GM21576 (cell line): Measurements from ENCODE around the gene AP1M2.

Experiments
- ATAC-seq: cut with Tn5 transposase; IDR thresholded peaks from one replicate; pipeline ENCODE4 v1.9.1; 2021; ENCODE audit warnings: mild to moderate bottlenecking, moderate library complexity; ENCODE audit not compliant: unreplicated experiment

Gene AP1M2

GRCh38 chr19:10587022-10587838 is at the start of gene AP1M2:
Gene AP1M2, minus strand, starts transcription at chr19:10587312. Its CDS starts 81 bp downstream, at chr19:10587231.
- no peak for ATAC-seq

GRCh38 chr19:10636304-10636972 is 49.3 kb upstream of the AP1M2 start:
- no peak for ATAC-seq

GRCh38 chr19:10634963-10635362 is 47.9 kb upstream of the AP1M2 start:
- ATAC-seq = no peak

GRCh38 chr19:10634430-10634829 is 47.3 kb upstream of the AP1M2 start:
- no peak for ATAC-seq

GRCh38 chr19:10631874-10632273 is 44.8 kb upstream of the AP1M2 start:
- no peak for ATAC-seq

- no peak for ATAC-seq
Observed at GRCh38 chr19:10625762-10626138, 38.6 kb upstream of the AP1M2 start.

GRCh38 chr19:10625003-10625761 is 38.1 kb upstream of the AP1M2 start, which contains the start of gene SLC44A2:
Gene SLC44A2, plus strand, starts transcription at chr19:10625553. Its CDS starts 81 bp downstream, at chr19:10625634.
- no peak for ATAC-seq

- ATAC-seq = no peak
Observed at GRCh38 chr19:10624585-10624984, 37.5 kb upstream of the AP1M2 start.

GRCh38 chr19:10621966-10622365 is 34.9 kb upstream of the AP1M2 start:
- no peak for ATAC-seq

- no peak for ATAC-seq
Observed at GRCh38 chr19:10620786-10621185, 33.7 kb upstream of the AP1M2 start.

- ATAC-seq = no peak
Observed at GRCh38 chr19:10618846-10619245, 31.7 kb upstream of the AP1M2 start.

- no peak for ATAC-seq
Observed at GRCh38 chr19:10617409-10618121, 30.5 kb upstream of the AP1M2 start.

GRCh38 chr19:10615429-10616023 is 28.4 kb upstream of the AP1M2 start:
- ATAC-seq = no peak

GRCh38 chr19:10612499-10613119 is 25.5 kb upstream of the AP1M2 start:
- ATAC-seq = no peak

GRCh38 chr19:10611907-10612306 is 24.8 kb upstream of the AP1M2 start:
- ATAC-seq = no peak

GRCh38 chr19:10604460-10604980 is 17.4 kb upstream of the AP1M2 start:
- no peak for ATAC-seq

GRCh38 chr19:10603873-10604459 is 16.9 kb upstream of the AP1M2 start:
- no peak for ATAC-seq

- peak; percentile 35 for ATAC-seq
Observed at GRCh38 chr19:10603084-10603872, 16.2 kb upstream of the AP1M2 start.
